HG02981 (cell line): Measurements from ENCODE around the gene HHIP.
A peak's percentile ranks its signal among the peaks of the same experiment; 100 is the strongest.

Source experiments
- ATAC-seq: cut with Tn5 transposase; IDR thresholded peaks from one replicate; pipeline ENCODE4 v1.9.1; 2021; ENCODE audit warnings: mild to moderate bottlenecking, moderate library complexity; ENCODE audit not compliant: unreplicated experiment

HHIP gene

GRCh38 chr4:144705601-144706590 lies 59.9 kb downstream of the HHIP start:
- no peak for ATAC-seq

- ATAC-seq, result no peak
Measured at GRCh38 chr4:144709159-144709558, 63.2 kb downstream of the HHIP start.

GRCh38 chr4:144709793-144710525 lies 64.0 kb downstream of the HHIP start:
- no peak for ATAC-seq

- ATAC-seq, result no peak
Measured at GRCh38 chr4:144710526-144710912, 64.6 kb downstream of the HHIP start.

- no peak for ATAC-seq
Measured at GRCh38 chr4:144711700-144712456, 65.9 kb downstream of the HHIP start.

GRCh38 chr4:144712775-144713174 lies 66.8 kb downstream of the HHIP start:
- no peak for ATAC-seq

GRCh38 chr4:144714166-144714565 lies 68.2 kb downstream of the HHIP start:
- ATAC-seq, result no peak

- ATAC-seq, result peak; percentile 60
Measured at GRCh38 chr4:144715230-144715629, 69.3 kb downstream of the HHIP start.

GRCh38 chr4:144716778-144717177 lies 70.8 kb downstream of the HHIP start:
- no peak for ATAC-seq

GRCh38 chr4:144718958-144719512 lies 73.1 kb downstream of the HHIP start:
- no peak for ATAC-seq

GRCh38 chr4:144720491-144720890 lies 74.5 kb downstream of the HHIP start:
- ATAC-seq, result no peak

- no peak for ATAC-seq
Measured at GRCh38 chr4:144721994-144722393, 76.0 kb downstream of the HHIP start.

GRCh38 chr4:144723471-144723870 lies 77.5 kb downstream of the HHIP start:
- no peak for ATAC-seq

GRCh38 chr4:144729175-144729574 lies 83.2 kb downstream of the HHIP start:
- no peak for ATAC-seq

- ATAC-seq, result no peak
Measured at GRCh38 chr4:144732584-144733428, 86.8 kb downstream of the HHIP start.

GRCh38 chr4:144733566-144733965 lies 87.6 kb downstream of the HHIP start:
- ATAC-seq, result no peak

GRCh38 chr4:144734522-144734921 lies 88.6 kb downstream of the HHIP start:
- ATAC-seq, result no peak

GRCh38 chr4:144738649-144739048 lies 92.7 kb downstream of the HHIP start:
- no peak for ATAC-seq

- no peak for ATAC-seq
Measured at GRCh38 chr4:144739511-144740033, 93.6 kb downstream of the HHIP start.

GRCh38 chr4:144740316-144740715 lies 94.4 kb downstream of the HHIP start:
- no peak for ATAC-seq
